Right lobe of liver (tissue), 6 donors: Measurements from ENCODE around the gene IQGAP3. TPM values are rescaled to one million over a fixed set of nuclear protein-coding genes. Genes with fewer than 3 reads are reported as not detected.

Experiments
- ATAC-seq, 4 donors: fragments of 200-7000 bp; cut with Tn5 transposase; one replicate each; pipeline ENCODE4 v1.9.1; 2020; ENCODE audit warnings: mild to moderate bottlenecking in 4 of 4, moderate library complexity in 4 of 4
- DNase-seq, 3 donors: peaks; one replicate each; pipeline ENCODE4 v3.0.0-alpha.2; 2020
- H3K27ac ChIP-seq, 3 donors: fragments of 200-600 bp; one replicate each; pipeline ENCODE4 v1.8.0; 2022
- H3K27me3 ChIP-seq, 2 donors: fragments of 200-600 bp; one replicate each; pipeline ENCODE4 v1.8.0; 2022
- H3K36me3 ChIP-seq, 4 donors: fragments of 200-600 bp; sonication (generic) in 1 of 4; one replicate each; pipeline versions ENCODE4 v1.5.1 to v1.8.0; 2017 to 2022; ENCODE audit warnings: control low read depth in 1 of 4
- H3K4me1 ChIP-seq, 4 donors: fragments of 200-600 bp; sonication (generic) in 1 of 4; one replicate each; pipeline versions ENCODE4 v1.5.1 to v1.8.0; 2017 to 2022; ENCODE audit warnings: control low read depth in 1 of 4
- H3K4me3 ChIP-seq, 3 donors: fragments of 200-600 bp; one replicate each; pipeline ENCODE4 v1.8.0; 2022
- H3K9me3 ChIP-seq, 4 donors: fragments of 200-600 bp; sonication (generic) in 1 of 4; one replicate each; pipeline versions ENCODE4 v1.5.1 to v1.8.0; 2017 to 2022; ENCODE audit warnings: control low read depth in 1 of 4
- CTCF ChIP-seq, 4 donors: fragments of 200-600 bp in 3 of 4; fragments of 450-650 bp in 1 of 4; IDR thresholded peaks; one replicate each; pipeline versions ENCODE4 v1.5.1 to v1.8.0; 2016 to 2022; ENCODE audit warnings: antibody characterized with exemption in 4 of 4, mild to moderate bottlenecking in 2 of 4
- POLR2A ChIP-seq: fragments of 450-650 bp; IDR thresholded peaks from one replicate; pipeline ENCODE4 v1.6.1; 2017; ENCODE audit warnings: antibody characterized with exemption, mild to moderate bottlenecking
- WGBS: methylation state at CpG from one replicate; pipeline ENCODE4 v1.1.6; 2018; ENCODE audit warnings: low coverage, low lambda C conversion rate; ENCODE audit not compliant: insufficient coverage; ENCODE audit errors: missing lambda C conversion rate; 5-methylcytosine and 5-hydroxymethylcytosine counted together
- intact Hi-C, 2 donors: fragments of 100-400 bp; cut with DNase I; formaldehyde crosslinking; loops; one replicate each; pipeline versions ENCODE4 v1.11.2 to v1.14.1; 2022
- total RNA-seq, 6 experiments: library from RNA; depleted of rRNA in 2 of 6; stranded (reverse); fragments of >200 nt in 2 of 6; fragmentation: NEBNext Ultra II Directional in 3 of 6; extraction: Animal tissue kit (Norgen Biotek cat#: 25700) in 3 of 6; gene quantifications; one replicate each; pipeline versions ENCODE4 v1.1.0 to v1.2.4, GENCODE V29; 2016 to 2023
- donor health status: DM: no; HTN: yes; CAD: no.
- donor health status: DM: no; HTN: no; CAD: no.
- donor health status: DM: no; HTN: no; CAD: no.
- donor health status: DM: no; HTN: yes; CAD: no.
- donor health status: DM: no; HTN: yes; CAD: no.

Gene IQGAP3
- total RNA-seq, 6 experiments from 2014 or later: 0.07 to 2.6 (median 0.95) TPM

GRCh38 chr1:156497078-156497742, 75.2 kb downstream of the IQGAP3 start:
- no peak for DNase-seq
- WGBS: 46% methylated on average over 8 of the region's 11 CpGs
- ATAC-seq: no peak
- Histone ChIP-seq H3K36me3 (no peaks in the 10 kb centered on the region), H3K4me3 (peak overlapping the region in 1 of 3 donors; percentile 91), H3K4me1 (peaks cover 2 to 75% (median 43%) of the 10 kb centered on the region in 4 donors), H3K27ac (peak overlapping the region in 2 of 3 donors; percentile 48 to 100), H3K27me3 (no peaks in the 10 kb centered on the region), H3K9me3 (no peaks in the 10 kb centered on the region)
- intact Hi-C loops: loop anchor here (5.0 kb wide), 2 partner anchors 35 to 40 kb away; no protein-coding TSS in a partner anchor
- TF ChIP-seq POLR2A (no peak), CTCF (IDR thresholded peaks at IDR 0.05) (no peak)

- peaks cover 2 to 77% (median 45%) of the 10 kb centered on the region in 4 donors for H3K4me1 ChIP-seq
- H3K36me3 ChIP-seq: no peaks in the 10 kb centered on the region
- 83% methylated on average over 3 of the region's 10 CpGs for WGBS
- TF ChIP-seq CTCF (IDR thresholded peaks at IDR 0.05): no peak
- TF ChIP-seq POLR2A: no peak
- H3K9me3 ChIP-seq: no peaks in the 10 kb centered on the region
- DNase-seq: peak in 1 of 3 donors; percentile 10
- no peak overlapping the region for H3K4me3 ChIP-seq
- peak overlapping the region; percentile 26 to 72 (median 48) for H3K27ac ChIP-seq
- H3K27me3 ChIP-seq: no peaks in the 10 kb centered on the region
- intact Hi-C loops: loop anchor here (5.0 kb wide), 2 partner anchors 34 to 39 kb away; no protein-coding TSS in a partner anchor
- no peak for ATAC-seq
These were observed 76.1 kb downstream of the IQGAP3 start for GRCh38 chr1:156496211-156496761.

GRCh38 chr1:156495401-156496140, 76.8 kb downstream of the IQGAP3 start:
- Histone ChIP-seq H3K9me3 (no peaks in the 10 kb centered on the region), H3K27ac (peak overlapping the region; percentile 26 to 72 (median 48)), H3K36me3 (no peaks in the 10 kb centered on the region), H3K4me3 (no peak overlapping the region), H3K27me3 (no peaks in the 10 kb centered on the region), H3K4me1 (peaks cover 2 to 84% (median 49%) of the 10 kb centered on the region in 4 donors)
- ATAC-seq (peak; percentile 65 to 74 (median 68)), DNase-seq (peak; percentile 85 to 90 (median 89))
- intact Hi-C loops: loop anchor here (5.0 kb wide), 2 partner anchors 33 to 38 kb away; no protein-coding TSS in a partner anchor
- TF ChIP-seq POLR2A: no peak
- WGBS: 63% methylated on average over 8 of the region's 9 CpGs

GRCh38 chr1:156494309-156494895, 78.0 kb downstream of the IQGAP3 start:
- no peak for TF ChIP-seq POLR2A
- no peak for TF ChIP-seq CTCF (IDR thresholded peaks at IDR 0.05)
- H3K4me3 ChIP-seq: no peak overlapping the region
- H3K36me3 ChIP-seq: no peaks in the 10 kb centered on the region
- 57% methylated on average over 6 of the region's 7 CpGs for WGBS
- no peak overlapping the region for H3K27ac ChIP-seq
- no peak for ATAC-seq
- no peaks in the 10 kb centered on the region for H3K9me3 ChIP-seq
- DNase-seq: no peak
- peaks cover 2 to 91% (median 51%) of the 10 kb centered on the region in 4 donors for H3K4me1 ChIP-seq
- H3K27me3 ChIP-seq: no peaks in the 10 kb centered on the region
- intact Hi-C loops: no loop called here
